ENCODE results near the gene BMP8A. TPM values are rescaled to one million over a fixed set of nuclear protein-coding genes. Genes with fewer than 3 reads are reported as not detected.
"Not testable (repeated sequence)": the region's sequence is repeated elsewhere in the genome, so short reads cannot be mapped to it uniquely, and the experiment has no call there.

BMP8A gene
- total RNA-seq, 1 experiment from 2014 or later: 0.11 TPM

- no peaks in the 10 kb centered on the region for H3K9me2 ChIP-seq (replicated peaks; ENCODE audit: low read length)
- no TSS peak for BruUV-seq (replicated peaks)
- no peak overlapping the region for H2AFZ ChIP-seq (ENCODE audit: low read length)
- intact Hi-C loops (cut with micrococcal nuclease): no loop called here
- no peak overlapping the region for H3K4me3 ChIP-seq (ENCODE audit: low read length)
- H3K27me3 ChIP-seq (ENCODE audit: low read length): no peaks in the 10 kb centered on the region
- no peaks in the 10 kb centered on the region for H3F3A ChIP-seq (ENCODE audit: low read length, unreplicated experiment)
- no peak overlapping the region for H3K4me2 ChIP-seq (ENCODE audit: low read length)
- H3K9me3 ChIP-seq (ENCODE audit: low read length): no peaks in the 10 kb centered on the region
- no peaks in the 10 kb centered on the region for H3K36me3 ChIP-seq (ENCODE audit: low read depth, low read length)
- H3K4me1 ChIP-seq (ENCODE audit: insufficient read depth, low read length): no peaks in the 10 kb centered on the region
- H4K20me1 ChIP-seq (ENCODE audit: low read length): no peaks in the 10 kb centered on the region
- no peak overlapping the region for H3K27ac ChIP-seq (ENCODE audit: low read length)
- ChIA-PET POLR2A (ENCODE audit: unreplicated experiment) (no interaction called here), CTCF (no interaction called here)
- ATAC-seq (no peak), DNase-seq (no peak)
- no peak overlapping the region for H3K9ac ChIP-seq (ENCODE audit: low read length)
- no peaks in the 10 kb centered on the region for H3K79me2 ChIP-seq (ENCODE audit: low read length)
- TF ChIP-seq EZH2 (IDR thresholded peaks at IDR 0.05; ENCODE audit: low read length, unreplicated experiment): no peak
- TF ChIP-seq EZH2phosphoT487 (IDR thresholded peaks at IDR 0.05; ENCODE audit: borderline replicate concordance, low read length): no peak
- no peak for TF ChIP-seq CTCF (conservative IDR thresholded peaks at IDR 0.05; ENCODE audit: low read depth, low read length)
Measured at GRCh38 chr1:39494671-39495410, 3.4 kb downstream of the BMP8A start.

- DNase-seq; H3K4me3 ChIP-seq (ENCODE audit: low read length); H3K9me3 ChIP-seq (ENCODE audit: low read length); H2AFZ ChIP-seq (ENCODE audit: low read length); intact Hi-C loops (cut with micrococcal nuclease); BruUV-seq (replicated peaks); H3K36me3 ChIP-seq (ENCODE audit: low read depth, low read length); H3F3A ChIP-seq (ENCODE audit: low read length, unreplicated experiment); H3K27me3 ChIP-seq (ENCODE audit: low read length); CTCF ChIA-PET; H4K20me1 ChIP-seq (ENCODE audit: low read length); H3K4me2 ChIP-seq (ENCODE audit: low read length); H3K9me2 ChIP-seq (replicated peaks; ENCODE audit: low read length); H3K79me2 ChIP-seq (ENCODE audit: low read length); POLR2A ChIA-PET (ENCODE audit: unreplicated experiment); H3K9ac ChIP-seq (ENCODE audit: low read length); H3K27ac ChIP-seq (ENCODE audit: low read length); H3K4me1 ChIP-seq (ENCODE audit: insufficient read depth, low read length); ATAC-seq: not testable (repeated sequence)
Measured at GRCh38 chr1:39496520-39496919, 5.1 kb downstream of the BMP8A start.

GRCh38 chr1:39497585-39497984, 6.1 kb downstream of the BMP8A start:
- ATAC-seq (no peak), DNase-seq (no peak)
- no peak for TF ChIP-seq EZH2phosphoT487 (IDR thresholded peaks at IDR 0.05; ENCODE audit: borderline replicate concordance, low read length)
- TF ChIP-seq EZH2 (IDR thresholded peaks at IDR 0.05; ENCODE audit: low read length, unreplicated experiment): no peak
- TF ChIP-seq CTCF (conservative IDR thresholded peaks at IDR 0.05; ENCODE audit: low read depth, low read length): no peak
- Histone ChIP-seq H3K36me3 (ENCODE audit: low read depth, low read length) (no peaks in the 10 kb centered on the region), H3K9ac (ENCODE audit: low read length) (no peak overlapping the region), H3K27me3 (ENCODE audit: low read length) (no peaks in the 10 kb centered on the region), H3K4me3 (ENCODE audit: low read length) (no peak overlapping the region), H3K9me3 (ENCODE audit: low read length) (no peaks in the 10 kb centered on the region), H3F3A (ENCODE audit: low read length, unreplicated experiment) (no peaks in the 10 kb centered on the region), H3K4me1 (ENCODE audit: insufficient read depth, low read length) (peaks cover 5% of the 10 kb centered on the region; the same call in 1 of the 2 replicates), H2AFZ (ENCODE audit: low read length) (no peak overlapping the region), H3K9me2 (replicated peaks; ENCODE audit: low read length) (no peaks in the 10 kb centered on the region), H4K20me1 (ENCODE audit: low read length) (no peaks in the 10 kb centered on the region), H3K27ac (ENCODE audit: low read length) (no peak overlapping the region), H3K4me2 (ENCODE audit: low read length) (no peak overlapping the region), H3K79me2 (ENCODE audit: low read length) (no peaks in the 10 kb centered on the region)
- ChIA-PET CTCF (no interaction called here), POLR2A (ENCODE audit: unreplicated experiment) (no interaction called here)
- BruUV-seq (replicated peaks): no TSS peak
- intact Hi-C loops (cut with micrococcal nuclease): no loop called here

- H3K4me3 ChIP-seq (ENCODE audit: low read length); H3F3A ChIP-seq (ENCODE audit: low read length, unreplicated experiment); DNase-seq; H3K79me2 ChIP-seq (ENCODE audit: low read length); H3K27me3 ChIP-seq (ENCODE audit: low read length); BruUV-seq (replicated peaks); H3K4me2 ChIP-seq (ENCODE audit: low read length); ATAC-seq; CTCF ChIA-PET; H3K36me3 ChIP-seq (ENCODE audit: low read depth, low read length); H3K9me2 ChIP-seq (replicated peaks; ENCODE audit: low read length); POLR2A ChIA-PET (ENCODE audit: unreplicated experiment); H2AFZ ChIP-seq (ENCODE audit: low read length); H3K27ac ChIP-seq (ENCODE audit: low read length); intact Hi-C loops (cut with micrococcal nuclease); H3K4me1 ChIP-seq (ENCODE audit: insufficient read depth, low read length); H4K20me1 ChIP-seq (ENCODE audit: low read length); H3K9me3 ChIP-seq (ENCODE audit: low read length); H3K9ac ChIP-seq (ENCODE audit: low read length): not testable (repeated sequence)
Measured at GRCh38 chr1:39498096-39498710, 6.8 kb downstream of the BMP8A start.

- H3K4me3 ChIP-seq (ENCODE audit: low read length); H3K9ac ChIP-seq (ENCODE audit: low read length); H4K20me1 ChIP-seq (ENCODE audit: low read length); H3K27me3 ChIP-seq (ENCODE audit: low read length); DNase-seq; H3K4me2 ChIP-seq (ENCODE audit: low read length); CTCF ChIA-PET; H2AFZ ChIP-seq (ENCODE audit: low read length); intact Hi-C loops (cut with micrococcal nuclease); H3K27ac ChIP-seq (ENCODE audit: low read length); ATAC-seq; POLR2A ChIA-PET (ENCODE audit: unreplicated experiment); H3K79me2 ChIP-seq (ENCODE audit: low read length); H3K4me1 ChIP-seq (ENCODE audit: insufficient read depth, low read length); H3K9me3 ChIP-seq (ENCODE audit: low read length); H3K36me3 ChIP-seq (ENCODE audit: low read depth, low read length); BruUV-seq (replicated peaks); H3F3A ChIP-seq (ENCODE audit: low read length, unreplicated experiment); H3K9me2 ChIP-seq (replicated peaks; ENCODE audit: low read length): not testable (repeated sequence)
Measured at GRCh38 chr1:39498821-39499220, 7.4 kb downstream of the BMP8A start.

Measured in PC-3 (cell line).